HepG2 (cell line): Measurements from ENCODE around the gene DNMT1. TPM values are rescaled to one million over a fixed set of nuclear protein-coding genes. Genes with fewer than 3 reads are reported as not detected.
A peak's percentile ranks its signal among the peaks of the same experiment; 100 is the strongest.

Experiments used
- ARHGAP35 ChIP-seq: sonication (generic); formaldehyde crosslinking; IDR thresholded peaks from 2 replicates; pipeline ENCODE4 v1.9.0; 2022; ENCODE audit warnings: mild to moderate bottlenecking, inconsistent platforms, moderate library complexity, missing genetic modification reagents, borderline replicate concordance
- BRD4 ChIP-seq: sonication (generic); formaldehyde crosslinking; IDR thresholded peaks from 2 replicates; pipeline ENCODE4 v1.4.0; 2020; ENCODE audit warnings: missing genetic modification reagents
- CENPX ChIP-seq: sonication (generic); formaldehyde crosslinking; IDR thresholded peaks from 2 replicates; pipeline ENCODE4 v1.9.0; 2021; ENCODE audit warnings: mild to moderate bottlenecking, missing genetic modification reagents, moderate library complexity
- FLYWCH1 ChIP-seq: sonication (generic); formaldehyde crosslinking; IDR thresholded peaks from 2 replicates; pipeline ENCODE4 v1.8.1; 2023; ENCODE audit warnings: mild to moderate bottlenecking, missing genetic modification reagents
- HOXA5 ChIP-seq: sonication (generic); formaldehyde crosslinking; IDR thresholded peaks from 2 replicates; pipeline ENCODE4 v1.4.0; 2020; ENCODE audit warnings: missing genetic modification reagents
- IRF2 ChIP-seq: IDR thresholded peaks from 2 replicates; pipeline ENCODE4 v1.6.1; 2018; ENCODE audit warnings: missing genetic modification reagents, missing compliant biosample characterization
- JUND ChIP-seq: sonication (generic); formaldehyde crosslinking; IDR thresholded peaks from 2 replicates; pipeline ENCODE4 v1.8.0; 2022; ENCODE audit warnings: mild to moderate bottlenecking, missing genetic modification reagents
- KLF6 ChIP-seq: IDR thresholded peaks from 2 replicates; pipeline ENCODE4 v1.8.0; 2016; ENCODE audit warnings: missing biosample characterization, missing genetic modification reagents
- NFE2L1 ChIP-seq: sonication (generic); formaldehyde crosslinking; IDR thresholded peaks from 2 replicates; pipeline ENCODE4 v1.4.0; 2020; ENCODE audit warnings: missing genetic modification reagents, mild to moderate bottlenecking, borderline replicate concordance
- NRL ChIP-seq: sonication (generic); formaldehyde crosslinking; IDR thresholded peaks from 2 replicates; pipeline ENCODE4 v1.5.0; 2020; ENCODE audit warnings: missing genetic modification reagents, mild to moderate bottlenecking, moderate library complexity, borderline replicate concordance
- PHF21A ChIP-seq: sonication (generic); formaldehyde crosslinking; IDR thresholded peaks from 2 replicates; pipeline ENCODE4 v1.5.0; 2020; ENCODE audit warnings: mild to moderate bottlenecking, missing genetic modification reagents
- REXO4 ChIP-seq: sonication (generic); formaldehyde crosslinking; IDR thresholded peaks from 2 replicates; pipeline ENCODE4 v1.8.0; 2022; ENCODE audit warnings: missing genetic modification reagents, mild to moderate bottlenecking, borderline replicate concordance
- SETDB1 ChIP-seq: sonication (generic); formaldehyde crosslinking; IDR thresholded peaks from 2 replicates; pipeline ENCODE4 v1.5.1; 2020; ENCODE audit warnings: missing genetic modification reagents, mild to moderate bottlenecking, borderline replicate concordance
- SMAD1 ChIP-seq: sonication (generic); formaldehyde crosslinking; IDR thresholded peaks from 2 replicates; pipeline ENCODE4 v1.4.0; 2020; ENCODE audit warnings: missing genetic modification reagents, low read depth, mild to moderate bottlenecking, borderline replicate concordance
- SNAI1 ChIP-seq: sonication (generic); formaldehyde crosslinking; IDR thresholded peaks from 2 replicates; pipeline ENCODE4 v1.5.0; 2020; ENCODE audit warnings: mild to moderate bottlenecking, missing genetic modification reagents, borderline replicate concordance
- SSRP1 ChIP-seq: IDR thresholded peaks from 2 replicates; pipeline ENCODE4 v1.6.1; 2016; ENCODE audit warnings: control low read depth
- YY1 ChIP-seq: IDR thresholded peaks from 2 replicates; pipeline ENCODE4 v1.6.1; 2011; ENCODE audit warnings: low read length, low read depth, moderate library complexity, mild to moderate bottlenecking; ENCODE audit not compliant: insufficient read depth, insufficient replicate concordance
- ZBTB7A ChIP-seq: sonication (generic); formaldehyde crosslinking; IDR thresholded peaks from 2 replicates; pipeline ENCODE4 v1.8.0; 2022; ENCODE audit warnings: mild to moderate bottlenecking, missing genetic modification reagents
- ZFYVE20 ChIP-seq: sonication (generic); formaldehyde crosslinking; IDR thresholded peaks from 2 replicates; pipeline ENCODE4 v1.8.0; 2023; ENCODE audit warnings: low read depth, mild to moderate bottlenecking, moderate library complexity, missing genetic modification reagents, borderline replicate concordance
- ZNF501 ChIP-seq: sonication (generic); formaldehyde crosslinking; IDR thresholded peaks from 2 replicates; pipeline ENCODE4 v1.5.1; 2020; ENCODE audit warnings: mild to moderate bottlenecking, moderate library complexity, missing genetic modification reagents
- ZNF678 ChIP-seq: sonication (generic); formaldehyde crosslinking; IDR thresholded peaks from 2 replicates; pipeline ENCODE4 v1.4.0; 2020; ENCODE audit warnings: mild to moderate bottlenecking, missing genetic modification reagents
- ZSCAN9 ChIP-seq: IDR thresholded peaks from 2 replicates; pipeline ENCODE4 v1.6.1; 2016; ENCODE audit warnings: borderline replicate concordance
- polyA plus RNA-seq, 8 experiments: library from polyadenylated mRNA; depleted of rRNA in 3 of 8; stranded (reverse) in 7 of 8; unstranded in 1 of 8; fragments of >200 nt; fragmentation: Illumina TruSeq in 4 of 8; extraction: Trizol in 4 of 8; gene quantifications; 2 replicates each; pipeline versions ENCODE4 v1.2.1 to v1.2.3, GENCODE V29; 2011 to 2016; ENCODE audit warnings: low read depth in 4 of 8, missing spikeins in 1 of 8, mixed read lengths in 1 of 8; ENCODE audit not compliant: insufficient read depth in 1 of 8
- total RNA-seq, 5 experiments: library from RNA; depleted of rRNA; stranded (reverse); fragments of >200 nt; fragmentation: Illumina TruSeq; extraction: Trizol; gene quantifications; 2 replicates each; pipeline ENCODE4 v1.2.3, GENCODE V29; 2016; ENCODE audit warnings: low read depth in 1 of 5
- TF ChIP-seq, protein P1 (sequence below): sonication (generic); formaldehyde crosslinking; IDR thresholded peaks from 2 replicates; pipeline ENCODE4 v1.5.1; 2020; ENCODE audit warnings: missing genetic modification reagents, mild to moderate bottlenecking, borderline replicate concordance
- TF ChIP-seq, protein P2 (sequence below): sonication (generic); formaldehyde crosslinking; conservative IDR thresholded peaks from 2 replicates; pipeline ENCODE4 v1.4.0; 2020; ENCODE audit warnings: missing genetic modification reagents
- TF ChIP-seq, protein P3 (sequence below): sonication (generic); formaldehyde crosslinking; IDR thresholded peaks from 2 replicates; pipeline ENCODE4 v1.5.0; 2020; ENCODE audit warnings: mild to moderate bottlenecking, missing genetic modification reagents, borderline replicate concordance

DNMT1 gene
- total and polyA plus RNA-seq, 2 of the 13 experiments (the other 11 are each of a cell fraction or from before 2014, with no cell fraction given) = 31.2 to 91.1 TPM

DNA sequence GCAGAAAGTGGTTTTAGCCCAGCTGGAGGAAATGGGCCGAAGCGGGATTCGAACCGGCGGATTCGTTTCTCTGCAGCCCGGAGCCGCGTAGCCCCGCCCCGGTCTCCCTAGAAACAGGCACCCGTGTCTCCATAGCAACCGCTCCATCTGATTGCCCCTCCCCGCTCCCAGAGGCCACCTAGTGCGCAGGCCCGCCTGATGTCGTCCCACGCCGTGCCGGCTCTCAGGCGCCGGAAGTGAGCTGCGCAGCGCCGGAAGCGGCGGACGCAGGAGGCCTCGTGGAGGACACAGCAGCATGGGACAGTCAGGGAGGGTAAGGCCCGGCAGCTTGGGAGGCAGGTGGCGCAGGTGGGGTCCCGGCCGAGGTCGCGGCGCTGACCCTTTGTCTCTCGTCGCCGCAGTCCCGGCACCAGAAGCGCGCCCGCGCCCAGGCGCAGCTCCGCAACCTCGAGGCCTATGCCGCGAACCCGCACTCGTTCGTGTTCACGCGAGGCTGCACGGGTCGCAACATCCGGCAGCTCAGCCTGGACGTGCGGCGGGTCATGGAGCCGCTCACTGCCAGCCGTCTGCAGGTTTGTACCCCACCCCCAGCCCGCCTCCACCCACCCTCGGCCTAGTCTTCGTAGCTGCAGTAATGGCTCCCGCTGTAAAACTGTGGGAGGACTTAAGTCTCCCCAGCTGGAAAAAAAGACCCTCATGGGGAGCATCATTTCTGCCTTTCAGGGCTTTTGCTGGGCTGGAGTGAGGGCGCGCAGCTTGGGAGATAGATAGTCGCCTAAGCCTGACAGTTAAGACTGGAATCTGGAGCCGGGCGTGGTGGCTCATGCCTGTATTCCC is 88.4 kb downstream of the DNMT1 start, which contains the start of gene PPAN (continued):
- TF ChIP-seq ARHGAP35 (CRISPR knock-in tag) (peak; percentile 61; the same call in 1 of the 2 replicates), IRF2 (peak; percentile 80), SNAI1 (CRISPR knock-in tag) (no peak), NFE2L1 (no peak), ZNF501 (CRISPR knock-in tag) (peak; percentile 96), BRD4 (CRISPR knock-in tag) (peak; percentile 89), SMAD1 (no peak), ZFYVE20 (peak; percentile 93; the same call in 1 of the 2 replicates), REXO4 (CRISPR knock-in tag) (no peak), NRL (CRISPR knock-in tag) (peak; percentile 62), SSRP1 (CRISPR knock-in tag) (no peak), CENPX (no peak), HOXA5 (CRISPR knock-in tag) (peak; percentile 95), ZBTB7A (CRISPR knock-in tag) (peak; percentile 84), SETDB1 (no peak), KLF6 (CRISPR knock-in tag) (peak; percentile 70; the same call in 1 of the 2 replicates), ZSCAN9 (CRISPR knock-in tag) (peak; percentile 83), YY1 (peak; percentile 72), FLYWCH1 (CRISPR knock-in tag) (no peak), JUND (CRISPR knock-in tag) (0 out of 2 replicates have a peak, but pooled peaks have one; percentile 60), PHF21A (peak; percentile 57), ZNF678 (CRISPR knock-in tag) (no peak)
- TF ChIP-seq, protein P1, sequence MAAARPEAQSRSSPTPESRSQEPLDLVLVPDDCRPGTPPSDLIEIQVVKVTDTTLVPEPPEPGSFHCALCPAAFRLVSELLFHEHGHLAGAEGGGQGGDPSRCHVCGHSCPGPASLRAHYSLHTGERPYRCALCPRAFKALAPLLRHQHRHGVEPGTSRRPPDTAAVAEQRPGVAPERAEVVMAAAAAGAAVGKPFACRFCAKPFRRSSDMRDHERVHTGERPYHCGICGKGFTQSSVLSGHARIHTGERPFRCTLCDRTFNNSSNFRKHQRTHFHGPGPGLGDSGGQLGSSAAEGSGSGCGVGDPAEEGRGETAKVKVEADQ (CRISPR knock-in tag) = 0 out of 2 replicates have a peak, but pooled peaks have one; percentile 71
- TF ChIP-seq, protein P2, sequence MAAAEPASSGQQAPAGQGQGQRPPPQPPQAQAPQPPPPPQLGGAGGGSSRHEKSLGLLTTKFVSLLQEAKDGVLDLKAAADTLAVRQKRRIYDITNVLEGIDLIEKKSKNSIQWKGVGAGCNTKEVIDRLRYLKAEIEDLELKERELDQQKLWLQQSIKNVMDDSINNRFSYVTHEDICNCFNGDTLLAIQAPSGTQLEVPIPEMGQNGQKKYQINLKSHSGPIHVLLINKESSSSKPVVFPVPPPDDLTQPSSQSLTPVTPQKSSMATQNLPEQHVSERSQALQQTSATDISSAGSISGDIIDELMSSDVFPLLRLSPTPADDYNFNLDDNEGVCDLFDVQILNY (CRISPR knock-in tag) = peak; percentile 68
- TF ChIP-seq, protein P3, sequence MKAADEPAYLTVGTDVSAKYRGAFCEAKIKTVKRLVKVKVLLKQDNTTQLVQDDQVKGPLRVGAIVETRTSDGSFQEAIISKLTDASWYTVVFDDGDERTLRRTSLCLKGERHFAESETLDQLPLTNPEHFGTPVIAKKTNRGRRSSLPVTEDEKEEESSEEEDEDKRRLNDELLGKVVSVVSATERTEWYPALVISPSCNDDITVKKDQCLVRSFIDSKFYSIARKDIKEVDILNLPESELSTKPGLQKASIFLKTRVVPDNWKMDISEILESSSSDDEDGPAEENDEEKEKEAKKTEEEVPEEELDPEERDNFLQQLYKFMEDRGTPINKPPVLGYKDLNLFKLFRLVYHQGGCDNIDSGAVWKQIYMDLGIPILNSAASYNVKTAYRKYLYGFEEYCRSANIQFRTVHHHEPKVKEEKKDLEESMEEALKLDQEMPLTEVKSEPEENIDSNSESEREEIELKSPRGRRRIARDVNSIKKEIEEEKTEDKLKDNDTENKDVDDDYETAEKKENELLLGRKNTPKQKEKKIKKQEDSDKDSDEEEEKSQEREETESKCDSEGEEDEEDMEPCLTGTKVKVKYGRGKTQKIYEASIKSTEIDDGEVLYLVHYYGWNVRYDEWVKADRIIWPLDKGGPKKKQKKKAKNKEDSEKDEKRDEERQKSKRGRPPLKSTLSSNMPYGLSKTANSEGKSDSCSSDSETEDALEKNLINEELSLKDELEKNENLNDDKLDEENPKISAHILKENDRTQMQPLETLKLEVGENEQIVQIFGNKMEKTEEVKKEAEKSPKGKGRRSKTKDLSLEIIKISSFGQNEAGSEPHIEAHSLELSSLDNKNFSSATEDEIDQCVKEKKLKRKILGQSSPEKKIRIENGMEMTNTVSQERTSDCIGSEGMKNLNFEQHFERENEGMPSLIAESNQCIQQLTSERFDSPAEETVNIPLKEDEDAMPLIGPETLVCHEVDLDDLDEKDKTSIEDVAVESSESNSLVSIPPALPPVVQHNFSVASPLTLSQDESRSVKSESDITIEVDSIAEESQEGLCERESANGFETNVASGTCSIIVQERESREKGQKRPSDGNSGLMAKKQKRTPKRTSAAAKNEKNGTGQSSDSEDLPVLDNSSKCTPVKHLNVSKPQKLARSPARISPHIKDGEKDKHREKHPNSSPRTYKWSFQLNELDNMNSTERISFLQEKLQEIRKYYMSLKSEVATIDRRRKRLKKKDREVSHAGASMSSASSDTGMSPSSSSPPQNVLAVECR (CRISPR knock-in tag) = peak; percentile 98
